GM13977 (cell line): ENCODE results near the gene CARD8.
"Not testable (repeated sequence)": the region's sequence is repeated elsewhere in the genome, so short reads cannot be mapped to it uniquely, and the experiment has no call there.

Experiments
- DNase-seq: peaks from one replicate; pipeline ENCODE4 v3.0.0; 2012; ENCODE audit warnings: low spot score
- in situ Hi-C: fragments of 300-500 bp; cut with MboI; formaldehyde crosslinking; loops from one replicate; pipeline ENCODE4 v1.12.0; 2022; ENCODE audit warnings: low sequenced_read_pairs, low pct_unique_long_range_greater_than_20kb, mixed read lengths, inconsistent platforms; ENCODE audit not compliant: unreplicated experiment
- TF ChIP-seq, protein P1 (sequence below): IDR thresholded peaks from 2 replicates; pipeline ENCODE4 v1.5.1; 2012; ENCODE audit warnings: mild to moderate bottlenecking, control low read depth; ENCODE audit not compliant: insufficient read depth; ENCODE audit errors: extremely low read depth, missing control alignments

Gene CARD8

DNA sequence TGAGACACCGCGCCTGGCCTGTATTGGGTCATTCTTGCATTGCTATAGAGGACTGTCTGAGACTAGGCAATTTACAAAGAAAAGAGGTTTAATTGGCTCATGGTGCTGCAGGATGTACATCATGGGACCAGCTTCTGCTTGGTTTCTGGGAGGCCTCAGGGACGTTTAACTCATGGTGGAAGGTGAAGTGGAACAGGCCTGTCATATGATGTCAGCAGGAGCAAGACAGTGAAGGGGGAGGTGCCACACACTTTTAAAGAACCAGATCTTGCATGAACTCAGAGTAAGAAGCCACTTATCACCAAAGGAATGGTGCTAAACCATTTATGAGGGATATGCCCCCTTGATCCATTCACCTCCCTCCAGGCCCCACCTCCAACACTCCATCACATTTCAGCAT, 18.7 kb downstream of the CARD8 start:
- DNase-seq = no peak
- in situ Hi-C loops = no loop called here
- TF ChIP-seq, protein P1, sequence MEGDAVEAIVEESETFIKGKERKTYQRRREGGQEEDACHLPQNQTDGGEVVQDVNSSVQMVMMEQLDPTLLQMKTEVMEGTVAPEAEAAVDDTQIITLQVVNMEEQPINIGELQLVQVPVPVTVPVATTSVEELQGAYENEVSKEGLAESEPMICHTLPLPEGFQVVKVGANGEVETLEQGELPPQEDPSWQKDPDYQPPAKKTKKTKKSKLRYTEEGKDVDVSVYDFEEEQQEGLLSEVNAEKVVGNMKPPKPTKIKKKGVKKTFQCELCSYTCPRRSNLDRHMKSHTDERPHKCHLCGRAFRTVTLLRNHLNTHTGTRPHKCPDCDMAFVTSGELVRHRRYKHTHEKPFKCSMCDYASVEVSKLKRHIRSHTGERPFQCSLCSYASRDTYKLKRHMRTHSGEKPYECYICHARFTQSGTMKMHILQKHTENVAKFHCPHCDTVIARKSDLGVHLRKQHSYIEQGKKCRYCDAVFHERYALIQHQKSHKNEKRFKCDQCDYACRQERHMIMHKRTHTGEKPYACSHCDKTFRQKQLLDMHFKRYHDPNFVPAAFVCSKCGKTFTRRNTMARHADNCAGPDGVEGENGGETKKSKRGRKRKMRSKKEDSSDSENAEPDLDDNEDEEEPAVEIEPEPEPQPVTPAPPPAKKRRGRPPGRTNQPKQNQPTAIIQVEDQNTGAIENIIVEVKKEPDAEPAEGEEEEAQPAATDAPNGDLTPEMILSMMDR = no peak

DNA sequence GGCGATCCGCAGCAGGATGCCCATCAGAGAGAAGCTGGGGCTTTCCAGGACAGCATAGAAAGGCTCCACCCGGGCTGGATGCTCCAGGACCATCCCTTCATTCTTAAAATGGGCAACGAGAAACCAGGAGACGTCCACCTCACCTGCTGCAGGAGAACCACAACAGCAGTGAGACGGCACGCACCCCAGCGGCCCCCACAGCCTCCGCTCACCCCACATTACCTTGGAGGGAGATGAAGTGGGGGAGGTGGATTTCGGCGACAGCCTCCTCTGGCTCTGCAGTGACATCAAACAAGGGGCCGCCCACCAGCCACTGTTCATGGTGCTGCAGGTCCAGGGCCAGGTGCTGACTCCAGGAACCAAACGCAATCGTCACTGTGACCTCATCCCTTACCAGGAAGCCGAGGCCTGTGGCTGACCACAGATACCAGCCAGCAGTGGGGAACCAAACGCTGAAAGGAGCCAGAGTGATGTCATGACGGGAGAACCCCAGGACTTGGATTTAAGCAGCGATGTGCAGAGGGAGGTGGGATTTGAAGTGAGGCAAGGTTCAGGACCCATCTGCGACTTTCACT, 25.1 kb downstream of the CARD8 start:
- DNase-seq = no peak
- in situ Hi-C loops = no loop called here
- TF ChIP-seq, protein P1 = no peak

DNA sequence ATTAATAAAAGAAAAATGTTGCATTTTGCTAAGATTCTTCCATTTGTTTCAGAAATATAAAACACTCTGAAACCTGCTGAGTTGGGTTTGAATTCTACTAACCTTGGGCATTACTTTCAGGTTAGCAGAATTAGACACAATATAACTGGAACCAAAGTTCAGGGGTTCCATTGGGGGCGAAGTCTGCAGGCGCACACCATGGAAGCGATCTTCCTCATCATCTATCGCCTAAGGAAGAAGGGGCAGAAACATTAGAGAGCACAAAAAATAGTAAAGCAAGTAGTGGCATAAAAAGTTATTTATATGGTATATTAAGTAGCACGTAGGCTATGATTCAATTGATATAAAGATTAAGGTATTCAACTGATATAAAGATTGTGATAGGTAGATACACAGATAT, 34.1 kb downstream of the CARD8 start:
- TF ChIP-seq, protein P1 = no peak
- no peak for DNase-seq
- in situ Hi-C loops = no loop called here

DNA sequence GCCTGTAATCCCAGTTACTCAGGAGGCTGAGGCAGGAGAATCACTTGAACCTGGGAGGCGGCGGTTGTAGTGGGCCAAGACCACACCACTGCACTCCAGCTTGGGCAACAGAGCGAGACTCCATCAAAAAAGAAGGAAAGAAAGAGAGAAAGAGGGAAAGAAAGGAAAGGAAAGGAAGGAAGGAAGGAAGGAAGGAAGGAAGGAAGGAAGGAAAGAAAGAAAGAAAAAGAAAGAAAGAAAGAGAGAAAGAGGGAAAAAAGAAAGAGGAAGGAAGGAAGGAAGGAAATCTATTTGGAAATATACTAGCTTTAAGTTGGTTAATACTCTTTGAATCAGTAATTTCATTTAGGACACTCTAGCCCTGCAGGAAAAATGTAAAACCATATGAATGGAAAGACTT, 34.9 kb downstream of the CARD8 start:
- DNase-seq, in situ Hi-C loops: not testable (repeated sequence)

DNA sequence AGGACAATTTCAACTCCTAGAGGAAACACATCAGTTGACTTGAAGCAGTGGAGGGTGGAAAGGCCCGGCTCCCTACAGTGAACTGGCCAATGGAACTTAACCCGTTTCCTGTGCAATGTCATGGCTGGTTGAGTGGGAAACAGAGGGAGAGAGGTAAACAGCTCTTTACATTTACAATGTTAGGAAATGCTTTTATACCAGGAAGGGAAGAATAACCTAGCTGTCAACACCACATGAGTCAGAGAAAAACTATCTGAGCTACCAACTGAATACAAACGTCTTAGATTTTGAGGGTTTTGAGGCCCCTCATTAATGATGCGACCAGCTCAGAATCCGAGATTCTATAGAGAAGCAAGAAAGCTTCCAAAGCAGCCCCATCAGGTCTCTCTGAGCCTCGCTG, 36.7 kb downstream of the CARD8 start:
- TF ChIP-seq, protein P1 = no peak
- in situ Hi-C loops = no loop called here
- no peak for DNase-seq

DNA sequence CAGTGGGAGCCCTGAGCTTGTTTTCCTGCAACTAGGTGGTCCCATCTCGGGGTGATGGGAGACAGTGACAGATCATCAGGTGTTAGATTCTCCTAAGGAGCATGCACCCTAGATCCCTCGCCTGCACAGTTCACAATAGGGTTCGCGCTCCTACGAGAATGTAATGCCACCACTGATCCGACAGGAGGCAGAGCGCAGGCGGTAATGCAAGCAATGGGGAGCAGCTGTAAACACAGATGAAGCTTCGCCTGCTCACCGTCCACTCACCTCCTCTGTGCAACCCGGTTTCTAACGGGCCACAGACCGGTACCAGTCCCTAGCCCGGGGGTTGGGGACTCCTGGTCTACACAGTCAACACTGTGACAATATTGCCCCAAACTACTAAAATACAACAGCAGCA, 38.8 kb downstream of the CARD8 start:
- DNase-seq = no peak
- in situ Hi-C loops = no loop called here

DNA sequence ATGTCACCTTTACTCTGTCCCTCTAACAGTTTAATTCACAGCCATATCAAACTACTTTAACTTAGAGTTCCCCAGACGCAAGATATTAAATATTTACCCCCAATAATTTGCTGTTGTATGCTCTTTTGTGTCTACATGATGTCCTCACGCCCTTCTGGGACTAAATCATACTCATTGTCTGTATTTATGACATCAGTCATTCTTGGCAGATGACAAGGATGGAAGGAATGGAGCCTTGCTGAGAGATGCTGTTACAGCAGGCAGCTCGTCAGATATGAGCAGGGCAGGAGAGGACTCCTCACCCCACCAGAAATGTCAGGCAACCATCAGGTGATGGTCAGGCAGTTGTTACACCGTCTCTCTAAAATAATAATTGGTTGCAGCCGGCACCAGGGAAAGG, 41.8 kb downstream of the CARD8 start:
- TF ChIP-seq, protein P1 = no peak
- no peak for DNase-seq
- in situ Hi-C loops = no loop called here

More for the DNA sequence above, 38.8 kb downstream of the CARD8 start:
- TF ChIP-seq, protein P1 = no peak
